Heart right ventricle (tissue), 16 donors: ENCODE results near the gene MGAT5. TPM values are rescaled to one million over a fixed set of nuclear protein-coding genes. Genes with fewer than 3 reads are reported as not detected.

Source experiments
- ATAC-seq, 8 donors: fragments of 200-7000 bp; cut with Tn5 transposase; one replicate each; pipeline ENCODE4 v1.9.1; 2020; ENCODE audit warnings: mild to moderate bottlenecking in 8 of 8, moderate library complexity in 8 of 8, moderate number of reproducible peaks in 1 of 8
- DNase-seq, 2 donors: peaks; one replicate each; pipeline ENCODE4 v3.0.0-alpha.2; 2020
- H3K27ac ChIP-seq, 10 donors: fragments of 200-600 bp; sonication (generic) in 2 of 10; one replicate each; pipeline versions ENCODE4 v1.5.0 to v1.8.0; 2020 to 2022; ENCODE audit warnings: mild to moderate bottlenecking in 3 of 10
- H3K27me3 ChIP-seq, 7 donors: fragments of 200-600 bp; one replicate each; pipeline ENCODE4 v1.8.0; 2021 to 2022; ENCODE audit warnings: mild to moderate bottlenecking in 2 of 7
- H3K36me3 ChIP-seq, 9 donors: fragments of 200-600 bp; sonication (generic) in 1 of 9; one replicate each; pipeline versions ENCODE4 v1.5.0 to v1.8.0; 2020 to 2022; ENCODE audit warnings: mild to moderate bottlenecking in 2 of 9
- H3K4me1 ChIP-seq, 9 donors: fragments of 200-600 bp; sonication (generic) in 1 of 9; one replicate each; pipeline versions ENCODE4 v1.5.0 to v1.8.0; 2020 to 2022; ENCODE audit warnings: mild to moderate bottlenecking in 4 of 9
- H3K4me3 ChIP-seq, 10 donors: fragments of 200-600 bp; sonication (generic) in 2 of 10; one replicate each; pipeline versions ENCODE4 v1.5.0 to v1.8.0; 2020 to 2022; ENCODE audit warnings: mild to moderate bottlenecking in 7 of 10, moderate library complexity in 2 of 10
- H3K9me3 ChIP-seq, 11 donors: fragments of 200-600 bp in 10 of 11; sonication (generic) in 2 of 11; one replicate each; pipeline versions ENCODE4 v1.5.0 to v1.8.0; 2013 to 2022; ENCODE audit warnings: mild to moderate bottlenecking in 2 of 11, control low read depth in 1 of 11, moderate library complexity in 1 of 11
- WGBS, 2 donors: extraction: QIAGEN DNeasy Blood & Tissue Kit; methylation state at CpG; one replicate each; pipeline ENCODE4 v1.1.7; 2013; ENCODE audit warnings: inconsistent platforms in 1 of 2; 5-methylcytosine and 5-hydroxymethylcytosine counted together
- intact Hi-C, 10 donors: fragments of 100-400 bp; cut with DNase I; formaldehyde crosslinking; loops; one replicate each; pipeline versions ENCODE4 v1.11.1 to v1.14.2; 2022
- polyA plus RNA-seq, 2 donors: library from polyadenylated mRNA; stranded (reverse); fragments of 200-250 nt; gene quantifications; one replicate each; pipeline ENCODE4 v1.2.3, GENCODE V29; 2013
- total RNA-seq, 10 donors: library from RNA; stranded (reverse); fragmentation: NEBNext Ultra II Directional in 3 of 10; extraction: Animal tissue kit (Norgen Biotek cat#: 25700) in 3 of 10; gene quantifications; one replicate each; pipeline versions ENCODE4 v1.2.1 to v1.2.4, GENCODE V29; 2021 to 2023
- TF ChIP-seq, protein P1 (sequence below), 9 donors: fragments of 200-600 bp; sonication (generic) in 2 of 9; IDR thresholded peaks; one replicate each; pipeline versions ENCODE4 v1.5.0 to v1.8.0; 2021 to 2022; ENCODE audit warnings: antibody characterized with exemption in 9 of 9, mild to moderate bottlenecking in 5 of 9, moderate library complexity in 1 of 9
- donor health status: Arrhythmogenic right ventricular cardiomyopathy.
- donor health status: ischemic (EF 13 %, LVEDD 7.1; RV severe dilation, severe dysfunction).
- donor health status: healthy with polysubstance abuse.
- donor health status: DM: no; HTN: yes; CAD: no.
- donor health status: DM: no; HTN: no; CAD: no.
- donor health status: ischemic (EF 25% LVEDD 6.9; RV normal size, moderate dysfunction).
- donor health status: ischemic (EF 25% LVEDD 5.7; RV mildly dilated, moderate dysfunction).
- donor health status: healthy.
- donor health status: DM: yes; HTN: yes; CAD: no.
- donor health status: Ischemic cardiomyopathy.
- donor health status: ischemic (EF 35%, LVEDD 5.7; RV mildly dilated, moderate dysfunction).
- donor health status: nonischemic (EF 11% LVEDD 7.7; RV severe dilation, severe dysfunction).
- donor health status: DM: yes; HTN: yes; CAD: no.
- donor health status: PGD.
- donor health status: ischemic (EF 29% LVEDD 5.4; RV normal size, mild dysfunction).
- donor health status: nonischemic (EF 23%, LVEDD 6.1; RV moderate dilation, normal function).

Gene MGAT5
- total and polyA plus RNA-seq, 12 donors: 6.4 to 111 (median 92.2) TPM

DNA sequence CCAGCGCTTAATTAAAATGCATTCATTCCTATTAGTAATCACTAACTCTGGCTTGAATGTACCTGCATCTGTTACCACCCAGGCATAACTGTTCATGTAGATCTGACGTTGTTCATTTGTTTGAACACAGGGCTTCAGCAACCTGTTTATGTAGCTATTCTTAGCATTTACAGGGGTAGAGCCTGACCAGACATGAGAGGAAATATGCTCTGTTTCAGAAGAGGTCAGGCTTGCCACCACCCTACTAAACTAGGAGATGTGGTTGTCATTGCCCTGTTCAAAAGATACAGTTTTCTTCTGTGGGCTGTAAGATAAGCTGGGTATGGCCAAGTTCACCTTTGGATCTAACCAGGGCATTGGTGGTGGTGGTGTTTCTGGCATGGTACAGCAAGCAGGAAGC is 8.8 kb downstream of the MGAT5 start:
- WGBS, 2 donors: 78 to 83% methylated on average over 2 of the region's 2 CpGs
- ATAC-seq: no peak
- Histone ChIP-seq H3K27me3 (no peaks in the 10 kb centered on the region), H3K36me3 (no peaks in the 10 kb centered on the region), H3K9me3 (no peaks in the 10 kb centered on the region), H3K4me1 (peaks cover 33 to 80% (median 60%) of the 10 kb centered on the region in 9 donors), H3K4me3 (no peak overlapping the region), H3K27ac (peak overlapping the region in 9 of 10 donors; percentile 45 to 81 (median 74))
- intact Hi-C loops: loop anchor here in 3 of 10 donors (5.0 to 10.0 kb wide), 4 partner anchors 40 to 150 kb away; no protein-coding TSS in a partner anchor
- DNase-seq: no peak
- TF ChIP-seq, protein P1, sequence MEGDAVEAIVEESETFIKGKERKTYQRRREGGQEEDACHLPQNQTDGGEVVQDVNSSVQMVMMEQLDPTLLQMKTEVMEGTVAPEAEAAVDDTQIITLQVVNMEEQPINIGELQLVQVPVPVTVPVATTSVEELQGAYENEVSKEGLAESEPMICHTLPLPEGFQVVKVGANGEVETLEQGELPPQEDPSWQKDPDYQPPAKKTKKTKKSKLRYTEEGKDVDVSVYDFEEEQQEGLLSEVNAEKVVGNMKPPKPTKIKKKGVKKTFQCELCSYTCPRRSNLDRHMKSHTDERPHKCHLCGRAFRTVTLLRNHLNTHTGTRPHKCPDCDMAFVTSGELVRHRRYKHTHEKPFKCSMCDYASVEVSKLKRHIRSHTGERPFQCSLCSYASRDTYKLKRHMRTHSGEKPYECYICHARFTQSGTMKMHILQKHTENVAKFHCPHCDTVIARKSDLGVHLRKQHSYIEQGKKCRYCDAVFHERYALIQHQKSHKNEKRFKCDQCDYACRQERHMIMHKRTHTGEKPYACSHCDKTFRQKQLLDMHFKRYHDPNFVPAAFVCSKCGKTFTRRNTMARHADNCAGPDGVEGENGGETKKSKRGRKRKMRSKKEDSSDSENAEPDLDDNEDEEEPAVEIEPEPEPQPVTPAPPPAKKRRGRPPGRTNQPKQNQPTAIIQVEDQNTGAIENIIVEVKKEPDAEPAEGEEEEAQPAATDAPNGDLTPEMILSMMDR (IDR thresholded peaks at IDR 0.05): no peak

DNA sequence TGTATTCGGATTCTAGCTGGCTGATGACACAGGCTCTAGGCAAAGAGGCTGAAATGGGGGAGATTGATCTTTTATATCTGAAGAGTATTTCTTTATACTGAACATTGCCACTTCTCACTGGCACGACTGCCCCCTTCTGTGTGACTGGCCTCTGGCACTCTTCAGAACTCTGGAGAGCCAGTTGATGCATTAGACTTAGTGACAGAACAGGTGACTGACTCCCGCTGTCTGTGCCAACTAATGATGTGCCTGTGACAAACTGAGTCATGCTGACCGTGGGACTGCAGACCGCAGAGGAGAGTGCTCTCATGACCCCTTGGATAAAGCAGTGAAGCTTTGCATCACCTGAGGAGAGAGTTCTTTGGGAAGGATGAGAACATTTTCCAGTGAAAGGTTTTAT is 14.4 kb downstream of the MGAT5 start:
- no peaks in the 10 kb centered on the region for H3K27me3 ChIP-seq
- H3K27ac ChIP-seq: peak overlapping the region in 3 of 10 donors; percentile 30 to 38 (median 32)
- WGBS, 2 donors: 51 to 61% methylated on average over 5 of the region's 5 CpGs
- DNase-seq (peak in 1 of 2 donors; percentile 51), ATAC-seq (peak; percentile 46 to 88 (median 77))
- no peak overlapping the region for H3K4me3 ChIP-seq
- H3K36me3 ChIP-seq: peaks cover 0 to 23% (median 0%) of the 10 kb centered on the region in 9 donors
- intact Hi-C loops: loop anchor here in 1 of 10 donors (10.0 kb wide), 1 partner anchor 63 kb away; no protein-coding TSS in a partner anchor
- TF ChIP-seq, protein P1 (IDR thresholded peaks at IDR 0.05): peak in 4 of 9 donors; percentile 17 to 47 (median 43)
- peaks cover 5 to 79% (median 33%) of the 10 kb centered on the region in 9 donors for H3K4me1 ChIP-seq
- H3K9me3 ChIP-seq: no peaks in the 10 kb centered on the region

DNA sequence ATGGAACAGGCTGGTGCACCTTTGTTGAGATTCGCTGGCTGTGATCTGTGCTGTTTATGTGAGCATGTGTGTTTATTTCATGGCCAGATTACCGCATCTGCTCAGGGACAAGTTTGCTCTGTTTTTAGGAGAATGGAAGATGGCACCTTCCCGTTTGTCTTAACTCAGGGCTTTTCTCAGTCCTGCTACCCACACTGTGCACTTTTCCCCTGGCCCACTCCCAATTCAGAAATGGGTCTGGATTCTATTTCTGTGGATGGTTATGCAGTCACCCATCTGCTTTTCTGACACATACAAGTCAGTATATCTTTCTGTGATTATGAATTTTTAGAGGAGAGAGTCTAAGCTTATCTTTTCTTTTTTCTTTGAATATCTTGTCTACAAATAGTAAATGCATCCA is 15.4 kb downstream of the MGAT5 start:
- DNase-seq: no peak

DNA sequence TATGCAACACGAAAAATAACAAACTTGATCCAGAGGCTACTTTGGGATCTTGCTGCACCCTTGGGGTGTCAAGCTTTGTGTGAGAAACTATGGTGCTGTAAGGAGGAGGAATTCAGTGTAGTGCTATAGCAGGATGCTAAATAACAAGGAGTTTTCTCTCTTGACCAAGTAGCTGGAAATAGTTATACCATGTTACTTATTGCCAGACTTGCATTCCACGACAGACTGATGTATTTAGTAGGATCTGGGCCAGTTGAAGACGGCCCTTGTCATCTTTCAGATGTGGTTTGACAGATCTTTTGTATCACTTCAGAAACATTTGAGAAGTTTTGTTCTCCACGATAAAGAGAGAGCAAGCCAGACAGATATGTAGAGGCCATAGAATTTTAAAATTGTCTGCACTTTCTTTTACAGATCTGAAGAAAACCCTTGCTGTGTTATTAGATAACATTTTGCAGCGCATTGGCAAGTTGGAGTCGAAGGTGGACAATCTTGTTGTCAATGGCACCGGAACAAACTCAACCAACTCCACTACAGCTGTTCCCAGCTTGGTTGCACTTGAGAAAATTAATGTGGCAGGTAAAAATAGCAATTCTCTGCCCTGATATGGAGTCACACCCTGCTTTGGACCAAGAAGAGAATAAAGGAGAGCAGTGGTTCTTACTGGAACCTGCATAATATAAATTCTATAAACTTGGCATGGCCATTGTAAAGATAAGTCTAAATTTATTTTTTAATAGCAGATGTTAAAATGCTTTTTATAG is 16.3 kb downstream of the MGAT5 start:
- 35 to 52% methylated on average over 7 of the region's 7 CpGs for WGBS, 2 donors
- TF ChIP-seq, protein P1 (IDR thresholded peaks at IDR 0.05): no peak
- Histone ChIP-seq H3K36me3 (peaks cover 0 to 23% (median 0%) of the 10 kb centered on the region in 9 donors), H3K4me1 (peaks cover 5 to 84% (median 43%) of the 10 kb centered on the region in 9 donors), H3K27me3 (no peaks in the 10 kb centered on the region), H3K4me3 (no peak overlapping the region), H3K27ac (peak overlapping the region in 8 of 10 donors; percentile 14 to 59 (median 28)), H3K9me3 (no peaks in the 10 kb centered on the region)
- no peak for DNase-seq
- peak in 5 of 8 donors; percentile 39 to 76 (median 60) for ATAC-seq
- intact Hi-C loops: loop anchor here in 1 of 10 donors (10.0 kb wide), 2 partner anchors 65 to 95 kb away; no protein-coding TSS in a partner anchor

More for the DNA sequence above, 15.4 kb downstream of the MGAT5 start:
- Histone ChIP-seq H3K4me3 (no peak overlapping the region), H3K36me3 (peaks cover 0 to 23% (median 0%) of the 10 kb centered on the region in 9 donors), H3K4me1 (peaks cover 5 to 82% (median 34%) of the 10 kb centered on the region in 9 donors), H3K9me3 (no peaks in the 10 kb centered on the region), H3K27me3 (no peaks in the 10 kb centered on the region), H3K27ac (peak overlapping the region in 2 of 10 donors; percentile 32 to 38)
- intact Hi-C loops: loop anchor here in 1 of 10 donors (10.0 kb wide), 1 partner anchor 64 kb away; no protein-coding TSS in a partner anchor
- ATAC-seq: no peak
- WGBS, 2 donors: 72 to 93% methylated on average over 3 of the region's 3 CpGs
- TF ChIP-seq, protein P1 (IDR thresholded peaks at IDR 0.05): no peak
